OCI-LY1 (cell line): ENCODE data around the gene TM4SF4.

Experiments
- H2AFZ ChIP-seq: fragments of 200-600 bp; sonication (generic), shearing (Covaris generic); 2 replicates; pipeline ENCODE4 v1.6.0; 2014; ENCODE audit warnings: antibody characterized with exemption, mild to moderate bottlenecking, low read length
- H3F3A ChIP-seq: fragments of 200-600 bp; sonication (generic), shearing (Covaris generic); 2 replicates; pipeline ENCODE4 v1.6.0; 2014; ENCODE audit warnings: mild to moderate bottlenecking, antibody characterized with exemption, low read length, moderate library complexity; ENCODE audit not compliant: insufficient read depth
- H3K27ac ChIP-seq: fragments of 200-600 bp; sonication (generic); 2 replicates; pipeline ENCODE4 v1.5.1; 2014; ENCODE audit warnings: low read length, mixed run types, mild to moderate bottlenecking, low read depth; ENCODE audit not compliant: poor library complexity, severe bottlenecking
- H3K27me3 ChIP-seq: fragments of 200-600 bp; sonication (generic); 2 replicates; pipeline ENCODE4 v1.6.0; 2014; ENCODE audit warnings: antibody characterized with exemption, mild to moderate bottlenecking, low read length, moderate library complexity; ENCODE audit not compliant: insufficient read depth
- H3K36me3 ChIP-seq: fragments of 200-600 bp; sonication (generic); 2 replicates; pipeline ENCODE4 v1.6.1; 2014; ENCODE audit warnings: mild to moderate bottlenecking, antibody characterized with exemption, low read length, moderate library complexity, mixed read lengths; ENCODE audit not compliant: insufficient read depth
- H3K4me1 ChIP-seq: fragments of 200-600 bp; sonication (generic); 2 replicates; pipeline ENCODE4 v1.5.1; 2014; ENCODE audit warnings: mild to moderate bottlenecking, low read length, moderate library complexity; ENCODE audit not compliant: insufficient read depth, severe bottlenecking
- H3K4me2 ChIP-seq: fragments of 200-600 bp; sonication (generic), shearing (Covaris generic); 2 replicates; pipeline ENCODE4 v1.6.1; 2014; ENCODE audit warnings: low read length
- H3K4me3 ChIP-seq: fragments of 200-600 bp; sonication (generic); 2 replicates; pipeline ENCODE4 v1.5.1; 2014; ENCODE audit warnings: low read length, low read depth, mild to moderate bottlenecking, mixed read lengths; ENCODE audit not compliant: poor library complexity, severe bottlenecking
- H3K79me2 ChIP-seq: fragments of 200-600 bp; shearing (Covaris generic); 2 replicates; pipeline ENCODE4 v1.6.1; 2016; ENCODE audit warnings: mixed run types, low read length, mixed read lengths; ENCODE audit not compliant: insufficient read depth
- H3K9ac ChIP-seq: fragments of 200-600 bp; sonication (generic), shearing (Covaris generic); 2 replicates; pipeline ENCODE4 v1.6.1; 2014; ENCODE audit warnings: mild to moderate bottlenecking, low read length, mixed read lengths
- H3K9me2 ChIP-seq: fragments of 200-600 bp; sonication (generic), shearing (Covaris generic); 2 replicates; pipeline ENCODE4 v1.6.1; 2014; ENCODE audit warnings: low read depth, mild to moderate bottlenecking, low read length, mixed read lengths
- H3K9me3 ChIP-seq: fragments of 200-600 bp; shearing (Covaris generic); 2 replicates; pipeline ENCODE4 v1.6.1; 2014; ENCODE audit warnings: low read length, mixed read lengths
- H4K20me1 ChIP-seq: fragments of 200-600 bp; sonication (generic), shearing (Covaris generic); 2 replicates; pipeline ENCODE4 v1.6.0; 2016; ENCODE audit warnings: mild to moderate bottlenecking, low read length; ENCODE audit not compliant: insufficient read depth
- EZH2 ChIP-seq: fragments of 200-600 bp; sonication (generic), shearing (Covaris generic); IDR thresholded peaks from 2 replicates; pipeline ENCODE4 v1.8.0; 2017; ENCODE audit warnings: borderline replicate concordance, mixed run types, mild to moderate bottlenecking, antibody characterized with exemption, low read length, moderate library complexity, mixed read lengths
- TF ChIP-seq, protein P1 (sequence below): fragments of 200-600 bp; sonication (generic), shearing (Covaris generic); IDR thresholded peaks from 2 replicates; pipeline ENCODE4 v1.5.1; 2017; ENCODE audit warnings: mild to moderate bottlenecking, antibody characterized with exemption, low read length, moderate library complexity, mixed read lengths

The TM4SF4 gene

DNA sequence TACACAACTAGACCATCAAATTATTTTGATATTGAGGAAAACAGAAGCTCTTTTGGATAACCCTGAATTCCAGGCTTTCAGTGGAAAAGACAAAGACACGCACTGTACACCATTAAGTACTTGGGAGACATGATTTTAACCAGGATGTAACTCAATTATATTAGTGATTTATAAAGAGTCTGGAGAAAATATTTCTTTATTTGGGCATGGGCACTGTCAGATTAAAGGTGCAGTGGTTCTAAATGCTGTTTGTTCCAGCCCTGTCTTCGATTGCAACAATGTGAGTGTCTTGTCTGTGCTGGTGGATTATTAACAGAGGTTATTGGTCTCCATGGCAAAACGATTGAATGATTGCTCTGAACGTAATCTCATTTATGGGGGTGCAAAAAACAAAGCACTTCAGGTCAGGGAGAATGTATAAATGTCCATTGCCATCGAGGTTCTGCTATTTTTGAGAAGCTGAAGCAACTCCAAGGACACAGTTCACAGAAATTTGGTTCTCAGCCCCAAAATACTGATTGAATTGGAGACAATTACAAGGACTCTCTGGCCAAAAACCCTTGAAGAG, at the start of gene TM4SF4:
TM4SF4 (plus strand) TSS at position 448 of the 568 bp plus-strand sequence. CDS start 181 bp downstream, outside the sequence.
- Histone ChIP-seq H3K27me3 (no peaks in the 10 kb centered on the region), H3K36me3 (no peaks in the 10 kb centered on the region), H2AFZ (no peak within 1 kb of the TSS), H3K9me2 (no peaks in the 10 kb centered on the region), H3K4me1 (no peaks in the 10 kb centered on the region), H3F3A (no peaks in the 10 kb centered on the region), H3K4me2 (no peak within 1 kb of the TSS), H3K9me3 (no peaks in the 10 kb centered on the region), H3K4me3 (no peak within 1 kb of the TSS), H3K27ac (no peak within 1 kb of the TSS), H3K79me2 (no peaks in the 10 kb centered on the region), H3K9ac (no peak within 1 kb of the TSS), H4K20me1 (no peaks in the 10 kb centered on the region)
- TF ChIP-seq, protein P1, sequence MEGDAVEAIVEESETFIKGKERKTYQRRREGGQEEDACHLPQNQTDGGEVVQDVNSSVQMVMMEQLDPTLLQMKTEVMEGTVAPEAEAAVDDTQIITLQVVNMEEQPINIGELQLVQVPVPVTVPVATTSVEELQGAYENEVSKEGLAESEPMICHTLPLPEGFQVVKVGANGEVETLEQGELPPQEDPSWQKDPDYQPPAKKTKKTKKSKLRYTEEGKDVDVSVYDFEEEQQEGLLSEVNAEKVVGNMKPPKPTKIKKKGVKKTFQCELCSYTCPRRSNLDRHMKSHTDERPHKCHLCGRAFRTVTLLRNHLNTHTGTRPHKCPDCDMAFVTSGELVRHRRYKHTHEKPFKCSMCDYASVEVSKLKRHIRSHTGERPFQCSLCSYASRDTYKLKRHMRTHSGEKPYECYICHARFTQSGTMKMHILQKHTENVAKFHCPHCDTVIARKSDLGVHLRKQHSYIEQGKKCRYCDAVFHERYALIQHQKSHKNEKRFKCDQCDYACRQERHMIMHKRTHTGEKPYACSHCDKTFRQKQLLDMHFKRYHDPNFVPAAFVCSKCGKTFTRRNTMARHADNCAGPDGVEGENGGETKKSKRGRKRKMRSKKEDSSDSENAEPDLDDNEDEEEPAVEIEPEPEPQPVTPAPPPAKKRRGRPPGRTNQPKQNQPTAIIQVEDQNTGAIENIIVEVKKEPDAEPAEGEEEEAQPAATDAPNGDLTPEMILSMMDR, result no peak
- no peak for TF ChIP-seq EZH2

DNA sequence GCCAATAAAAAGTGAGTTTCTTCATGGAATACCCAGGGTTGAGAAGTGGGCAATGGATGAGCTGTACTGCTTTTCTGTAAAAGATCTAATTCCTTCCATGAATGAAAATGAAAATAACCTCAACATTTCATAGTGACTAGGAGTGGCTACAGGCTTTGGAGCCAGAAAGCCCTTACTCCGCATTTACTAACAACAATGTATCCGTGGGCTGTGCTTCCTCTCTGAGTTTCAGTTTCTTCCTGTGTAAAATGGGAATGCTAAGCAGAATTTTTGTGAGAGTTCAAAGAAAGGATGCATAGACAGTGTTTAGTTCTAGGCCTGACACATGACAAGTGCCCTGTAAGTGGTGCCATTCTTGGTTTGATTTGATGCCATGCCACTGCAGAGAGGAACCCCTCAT, 49.6 kb upstream of the TM4SF4 start:
- H3F3A ChIP-seq, result no peaks in the 10 kb centered on the region
- no peaks in the 10 kb centered on the region for H3K36me3 ChIP-seq
- no peaks in the 10 kb centered on the region for H3K4me1 ChIP-seq
- TF ChIP-seq, protein P1, result no peak
- no peak for TF ChIP-seq EZH2
- H3K9me3 ChIP-seq, result no peaks in the 10 kb centered on the region
- H3K4me3 ChIP-seq, result no peak overlapping the region
- H4K20me1 ChIP-seq, result no peaks in the 10 kb centered on the region
- H3K9me2 ChIP-seq, result no peaks in the 10 kb centered on the region
- no peak overlapping the region for H2AFZ ChIP-seq
- peaks cover 7% of the 10 kb centered on the region; the same call in 1 of the 2 replicates for H3K27me3 ChIP-seq
- H3K4me2 ChIP-seq, result no peak overlapping the region
- H3K27ac ChIP-seq, result no peak overlapping the region
- H3K79me2 ChIP-seq, result no peaks in the 10 kb centered on the region
- no peak overlapping the region for H3K9ac ChIP-seq

- no peaks in the 10 kb centered on the region for H3K79me2 ChIP-seq
- no peaks in the 10 kb centered on the region for H3F3A ChIP-seq
- H3K36me3 ChIP-seq, result no peaks in the 10 kb centered on the region
- H3K9me3 ChIP-seq, result no peaks in the 10 kb centered on the region
- no peaks in the 10 kb centered on the region for H3K4me1 ChIP-seq
- no peaks in the 10 kb centered on the region for H4K20me1 ChIP-seq
- no peak overlapping the region for H2AFZ ChIP-seq
- no peak for TF ChIP-seq EZH2
- TF ChIP-seq, protein P1, result no peak
- H3K9ac ChIP-seq, result no peak overlapping the region
- no peak overlapping the region for H3K27ac ChIP-seq
- peaks cover 7% of the 10 kb centered on the region; the same call in 1 of the 2 replicates for H3K27me3 ChIP-seq
- H3K4me3 ChIP-seq, result no peak overlapping the region
- H3K4me2 ChIP-seq, result no peak overlapping the region
- H3K9me2 ChIP-seq, result no peaks in the 10 kb centered on the region
Measured at GRCh38 chr3:149426325-149426724, 48.2 kb upstream of the TM4SF4 start.
